Lower leg skin (tissue), 4 donors: Measurements from ENCODE around the gene PGM1. TPM values are rescaled to one million over a fixed set of nuclear protein-coding genes. Genes with fewer than 3 reads are reported as not detected.

ENCODE experiments used
- DNase-seq, 2 donors: peaks; one replicate each; pipeline ENCODE4 v3.0.0-alpha.2; 2019; ENCODE audit warnings: low spot score in 2 of 2
- H3K4me3 ChIP-seq: fragments of 200-600 bp; sonication (generic); 2 replicates; pipeline ENCODE4 v1.5.1; 2017; ENCODE audit warnings: mild to moderate bottlenecking, low read depth; ENCODE audit not compliant: poor library complexity, severe bottlenecking
- POLR2A ChIP-seq, 2 donors: fragments of 450-650 bp; IDR thresholded peaks; one replicate each; pipeline ENCODE4 v1.6.1; 2016 to 2017; ENCODE audit warnings: antibody characterized with exemption in 2 of 2, mild to moderate bottlenecking in 1 of 2, moderate library complexity in 1 of 2
- WGBS, 2 donors: methylation state at CpG; one replicate each; pipeline ENCODE4 v1.1.5; 2018; 5-methylcytosine and 5-hydroxymethylcytosine counted together
- intact Hi-C: fragments of 100-400 bp; cut with DNase I; formaldehyde crosslinking; loops from one replicate; pipeline ENCODE4 v1.15.0; 2023; ENCODE audit warnings: low total_unique reads
- total RNA-seq, 4 donors: library from RNA; depleted of rRNA; stranded (reverse); fragments of >200 nt; gene quantifications; one replicate each; pipeline ENCODE4 v1.1.0, GENCODE V29; 2016
- TF ChIP-seq, protein P1 (sequence below), 3 donors: fragments of 450-650 bp; IDR thresholded peaks; one replicate each; pipeline ENCODE4 v1.5.1; 2016; ENCODE audit warnings: antibody characterized with exemption in 3 of 3, mild to moderate bottlenecking in 3 of 3, moderate library complexity in 2 of 3

Gene PGM1
- total RNA-seq: 10 to 100 TPM; 39.3 to 54.2 (median 48.9) TPM

- H3K4me3 ChIP-seq: peak within 1 kb of the TSS; percentile 58
- intact Hi-C loops: no loop called here
- peak; percentile 62 to 95 for DNase-seq
- WGBS, 2 donors: 1% methylated on average over 35 to 41 of the region's 64 CpGs
- TF ChIP-seq, protein P1, sequence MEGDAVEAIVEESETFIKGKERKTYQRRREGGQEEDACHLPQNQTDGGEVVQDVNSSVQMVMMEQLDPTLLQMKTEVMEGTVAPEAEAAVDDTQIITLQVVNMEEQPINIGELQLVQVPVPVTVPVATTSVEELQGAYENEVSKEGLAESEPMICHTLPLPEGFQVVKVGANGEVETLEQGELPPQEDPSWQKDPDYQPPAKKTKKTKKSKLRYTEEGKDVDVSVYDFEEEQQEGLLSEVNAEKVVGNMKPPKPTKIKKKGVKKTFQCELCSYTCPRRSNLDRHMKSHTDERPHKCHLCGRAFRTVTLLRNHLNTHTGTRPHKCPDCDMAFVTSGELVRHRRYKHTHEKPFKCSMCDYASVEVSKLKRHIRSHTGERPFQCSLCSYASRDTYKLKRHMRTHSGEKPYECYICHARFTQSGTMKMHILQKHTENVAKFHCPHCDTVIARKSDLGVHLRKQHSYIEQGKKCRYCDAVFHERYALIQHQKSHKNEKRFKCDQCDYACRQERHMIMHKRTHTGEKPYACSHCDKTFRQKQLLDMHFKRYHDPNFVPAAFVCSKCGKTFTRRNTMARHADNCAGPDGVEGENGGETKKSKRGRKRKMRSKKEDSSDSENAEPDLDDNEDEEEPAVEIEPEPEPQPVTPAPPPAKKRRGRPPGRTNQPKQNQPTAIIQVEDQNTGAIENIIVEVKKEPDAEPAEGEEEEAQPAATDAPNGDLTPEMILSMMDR (IDR thresholded peaks at IDR 0.05): no peak
- no peak for TF ChIP-seq POLR2A (IDR thresholded peaks at IDR 0.05)
Observed at GRCh38 chr1:63593303-63593885, at the start of gene PGM1. TSS of gene PGM1 (plus strand) at chr1:63593411. CDS start at chr1:63593489, 78 bp downstream.

GRCh38 chr1:63545780-63546179 is 47.4 kb upstream of the PGM1 start:
- no peak for TF ChIP-seq POLR2A (IDR thresholded peaks at IDR 0.05)
- TF ChIP-seq, protein P1 (IDR thresholded peaks at IDR 0.05): no peak
- intact Hi-C loops: no loop called here
- DNase-seq: no peak
- H3K4me3 ChIP-seq: no peak overlapping the region

DNA sequence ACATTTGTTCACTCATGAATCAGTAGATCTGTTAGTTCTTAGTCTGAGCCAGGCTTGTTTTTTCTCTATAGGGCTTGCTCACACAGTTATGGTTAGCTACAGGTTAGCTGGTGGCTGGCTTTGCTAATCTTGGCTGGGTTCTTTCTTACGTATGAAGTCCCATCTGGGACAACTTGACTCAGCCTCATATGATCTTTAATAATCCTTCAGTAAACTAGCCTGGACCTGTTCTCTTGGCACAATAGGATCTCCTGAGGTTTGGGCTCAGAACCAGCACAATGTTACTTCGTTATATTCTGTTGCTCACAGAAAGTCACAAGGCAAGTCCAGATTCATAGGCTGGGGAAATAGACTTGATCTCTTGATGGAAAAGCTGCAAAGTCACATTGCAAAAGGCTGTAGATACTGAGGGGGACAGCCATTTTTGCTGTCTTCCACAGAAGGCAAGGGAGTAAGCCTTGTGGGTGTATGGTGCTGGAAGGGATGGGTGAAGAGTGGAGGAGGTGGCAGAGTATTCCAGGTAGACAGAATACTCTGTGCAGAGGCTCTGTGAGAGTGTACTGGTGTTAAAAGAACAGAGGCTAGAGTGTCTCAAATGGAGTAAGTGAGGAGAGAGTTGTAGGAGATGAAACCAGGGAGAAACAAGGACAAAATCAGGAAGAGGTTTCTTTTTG is 45.5 kb upstream of the PGM1 start:
- WGBS, 2 donors: 26 to 52% methylated on average over 2 of the region's 2 CpGs
- peak in 1 of 2 donors; percentile 69 for DNase-seq
- no peak for TF ChIP-seq POLR2A (IDR thresholded peaks at IDR 0.05)
- TF ChIP-seq, protein P1 (IDR thresholded peaks at IDR 0.05): no peak
- intact Hi-C loops: no loop called here
- H3K4me3 ChIP-seq: no peak overlapping the region

DNA sequence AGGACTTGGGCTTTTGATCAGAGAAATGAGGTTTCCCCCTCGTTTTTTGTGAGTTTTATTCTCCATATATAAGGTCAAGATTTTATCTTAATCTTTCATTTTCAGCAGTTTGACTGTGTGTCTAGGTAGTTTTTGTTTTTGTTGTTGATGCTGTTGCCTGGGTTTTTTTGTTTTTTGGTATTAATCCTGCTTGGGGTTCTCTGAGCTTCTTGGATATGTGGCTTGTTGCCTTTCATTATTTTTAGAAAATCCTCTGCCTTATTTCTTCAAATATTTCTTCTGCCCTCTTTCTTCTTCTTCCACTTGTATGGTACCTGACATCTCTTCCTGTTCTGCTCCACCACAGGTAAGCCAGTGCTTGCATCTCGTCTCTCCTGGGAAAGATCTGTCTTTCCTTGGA is 44.9 kb upstream of the PGM1 start:
- TF ChIP-seq POLR2A (IDR thresholded peaks at IDR 0.05): no peak
- TF ChIP-seq, protein P1 (IDR thresholded peaks at IDR 0.05): no peak
- WGBS, 2 donors: 73 to 75% methylated on average over 2 of the region's 2 CpGs

DNA sequence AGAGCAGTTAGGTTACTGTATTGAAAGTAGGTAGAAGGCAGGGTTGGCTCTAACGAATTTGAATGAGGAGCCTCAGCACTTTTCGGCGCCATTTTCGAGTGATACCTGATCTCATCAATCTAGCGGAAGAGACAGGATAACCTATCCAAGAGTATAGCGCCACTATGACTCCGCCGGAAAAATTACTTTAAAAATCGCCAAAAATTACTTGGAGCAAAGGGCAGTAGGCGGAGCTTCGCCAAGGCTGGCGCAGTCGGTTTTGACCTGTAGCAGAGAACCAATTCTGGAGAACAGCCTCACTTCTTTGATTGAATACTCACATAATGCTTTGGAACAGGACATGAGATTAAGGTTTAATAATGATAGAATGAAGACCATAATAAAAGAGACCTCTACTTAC is 44.3 kb upstream of the PGM1 start:
- no peak for DNase-seq
- intact Hi-C loops: no loop called here
- WGBS, 2 donors: 90 to 95% methylated on average over 13 of the region's 13 CpGs
- H3K4me3 ChIP-seq: no peak overlapping the region
- TF ChIP-seq, protein P1 (IDR thresholded peaks at IDR 0.05): no peak
- TF ChIP-seq POLR2A (IDR thresholded peaks at IDR 0.05): no peak

More for the DNA sequence above, 44.9 kb upstream of the PGM1 start:
- intact Hi-C loops: no loop called here
- no peak for DNase-seq
- H3K4me3 ChIP-seq: no peak overlapping the region
